Activated CD8-positive, alpha-beta T cell treated with anti-CD3 and anti-CD28 coated beads for 36 hours (primary cell): ENCODE data around the gene CRYL1. TPM values are rescaled to one million over a fixed set of nuclear protein-coding genes. Genes with fewer than 3 reads are reported as not detected.

Source experiments
- ATAC-seq: fragments of 200-7000 bp; cut with Tn5 transposase; one replicate; pipeline ENCODE4 v1.10.0; 2021; ENCODE audit warnings: mild to moderate bottlenecking, moderate library complexity
- CTCF ChIA-PET: fragments of 350-600 bp; sonication (Branson Sonifier 250); formaldehyde crosslinking; loops from one replicate; lab custom pipeline; 2021; ENCODE audit warnings: antibody characterized with exemption; lab: Charles Lee
- POLR2A ChIA-PET: fragments of 350-600 bp; sonication (Branson Sonifier 250); formaldehyde crosslinking; loops from one replicate; lab custom pipeline; 2021; ENCODE audit warnings: antibody characterized with exemption; lab: Charles Lee
- DNase-seq: peaks from one replicate; pipeline ENCODE4 v3.0.0-alpha.2; 2020
- H3K27ac Mint-ChIP-seq: one replicate; pipeline ENCODE4 v1.8.0; 2021; ENCODE audit warnings: mild to moderate bottlenecking, mixed read lengths
- H3K27me3 Mint-ChIP-seq: one replicate; pipeline ENCODE4 v1.8.0; 2021; ENCODE audit warnings: mixed read lengths
- H3K36me3 Mint-ChIP-seq: one replicate; pipeline ENCODE4 v1.8.0; 2021; ENCODE audit warnings: low read depth, mixed read lengths
- H3K4me1 Mint-ChIP-seq: one replicate; pipeline ENCODE4 v1.8.0; 2021; ENCODE audit warnings: low read depth, mixed read lengths
- H3K4me3 Mint-ChIP-seq: one replicate; pipeline ENCODE4 v1.8.0; 2021; ENCODE audit warnings: mild to moderate bottlenecking, moderate library complexity, mixed read lengths
- H3K9me3 Mint-ChIP-seq: one replicate; pipeline ENCODE4 v1.8.0; 2021; ENCODE audit warnings: mixed read lengths
- CTCF ChIP-seq: fragments of 200-600 bp; IDR thresholded peaks from one replicate; pipeline ENCODE4 v1.8.0; 2022; ENCODE audit warnings: antibody characterized with exemption, mild to moderate bottlenecking
- intact Hi-C: fragments of 100-400 bp; cut with micrococcal nuclease; formaldehyde crosslinking; loops from one replicate; pipeline ENCODE4 v1.10.0; 2022
- total RNA-seq, 2 experiments: library from RNA; stranded (reverse); gene quantifications; one replicate each; pipeline ENCODE4 v1.2.3, GENCODE V29; 2021

Gene CRYL1
- total RNA-seq, 2 experiments from 2014 or later = 8.5 to 9.4 TPM

GRCh38 chr13:20550799-20551198 is 25.1 kb upstream of the CRYL1 start:
- intact Hi-C loops = no loop called here
- Mint-ChIP-seq H3K4me3 (no peak overlapping the region), H3K4me1 (no peaks in the 10 kb centered on the region), H3K9me3 (no peaks in the 10 kb centered on the region), H3K36me3 (no peaks in the 10 kb centered on the region), H3K27ac (no peak overlapping the region), H3K27me3 (no peaks in the 10 kb centered on the region)
- POLR2A ChIA-PET = no interaction called here
- no peak for ATAC-seq
- TF ChIP-seq CTCF = no peak
- CTCF ChIA-PET = no interaction called here
- DNase-seq = no peak

- POLR2A ChIA-PET = no interaction called here
- H3K4me1 Mint-ChIP-seq = no peaks in the 10 kb centered on the region
- H3K4me3 Mint-ChIP-seq = no peak overlapping the region
- H3K36me3 Mint-ChIP-seq = no peaks in the 10 kb centered on the region
- H3K9me3 Mint-ChIP-seq = no peaks in the 10 kb centered on the region
- no peaks in the 10 kb centered on the region for H3K27me3 Mint-ChIP-seq
- no peak for ATAC-seq
- H3K27ac Mint-ChIP-seq = no peak overlapping the region
- intact Hi-C loops = no loop called here
- no peak for TF ChIP-seq CTCF
- DNase-seq = no peak
- CTCF ChIA-PET = no interaction called here
These were observed 21.8 kb upstream of the CRYL1 start for GRCh38 chr13:20547479-20547908.

- Mint-ChIP-seq H3K4me1 (no peaks in the 10 kb centered on the region), H3K36me3 (no peaks in the 10 kb centered on the region), H3K27ac (no peak overlapping the region), H3K27me3 (no peaks in the 10 kb centered on the region), H3K9me3 (no peaks in the 10 kb centered on the region), H3K4me3 (no peak overlapping the region)
- ChIA-PET CTCF (no interaction called here), POLR2A (no interaction called here)
- ATAC-seq (no peak), DNase-seq (no peak)
- intact Hi-C loops = no loop called here
- TF ChIP-seq CTCF = no peak
These were observed 20.9 kb upstream of the CRYL1 start for GRCh38 chr13:20546556-20546955.

- Mint-ChIP-seq H3K36me3 (no peaks in the 10 kb centered on the region), H3K4me3 (no peak overlapping the region), H3K27me3 (peaks cover 1% of the 10 kb centered on the region), H3K27ac (no peak overlapping the region), H3K9me3 (no peaks in the 10 kb centered on the region), H3K4me1 (no peaks in the 10 kb centered on the region)
- ATAC-seq (no peak), DNase-seq (no peak)
- ChIA-PET POLR2A (no interaction called here), CTCF (no interaction called here)
- intact Hi-C loops = no loop called here
- no peak for TF ChIP-seq CTCF
These were observed 18.7 kb upstream of the CRYL1 start for GRCh38 chr13:20544201-20544923.

GRCh38 chr13:20536992-20537391 is 11.3 kb upstream of the CRYL1 start:
- H3K9me3 Mint-ChIP-seq = peaks cover 4% of the 10 kb centered on the region
- H3K27ac Mint-ChIP-seq = no peak overlapping the region
- CTCF ChIA-PET = no interaction called here
- H3K36me3 Mint-ChIP-seq = peaks cover 2% of the 10 kb centered on the region
- DNase-seq (no peak), ATAC-seq (no peak)
- no peak for TF ChIP-seq CTCF
- H3K4me3 Mint-ChIP-seq = no peak overlapping the region
- POLR2A ChIA-PET = no interaction called here
- no peaks in the 10 kb centered on the region for H3K4me1 Mint-ChIP-seq
- peaks cover 1% of the 10 kb centered on the region for H3K27me3 Mint-ChIP-seq
- intact Hi-C loops = no loop called here
